GM19467 (cell line): ENCODE measurements around the gene KIAA1217.
"Not testable (repeated sequence)": the region's sequence is repeated elsewhere in the genome, so short reads cannot be mapped to it uniquely, and the experiment has no call there.

Source experiments
- ATAC-seq: cut with Tn5 transposase; IDR thresholded peaks from one replicate; pipeline ENCODE4 v1.9.1; 2021; ENCODE audit warnings: mild to moderate bottlenecking, moderate library complexity; ENCODE audit not compliant: unreplicated experiment

KIAA1217 gene

DNA sequence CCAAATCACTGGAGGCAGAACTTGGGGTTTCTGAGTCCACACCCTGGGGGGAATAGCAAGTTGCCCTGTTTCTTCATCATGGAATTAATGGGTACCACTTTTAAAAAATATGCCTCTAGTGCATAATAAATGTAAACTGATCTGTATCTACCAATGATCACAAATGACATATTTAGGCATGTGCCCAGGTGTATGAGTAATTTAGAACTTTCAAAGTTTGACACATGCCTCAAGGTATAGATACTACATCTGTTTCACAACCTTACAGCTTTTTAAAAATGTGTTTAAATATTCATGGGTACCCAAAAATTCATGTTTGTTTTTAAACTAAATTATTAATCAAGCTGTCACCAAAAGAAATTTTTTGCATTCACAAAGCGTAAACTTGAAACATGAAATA is 226.0 kb downstream of the KIAA1217 start:
- ATAC-seq = no peak

- ATAC-seq = no peak
Measured at GRCh38 chr10:24435374-24435773, 226.4 kb downstream of the KIAA1217 start.

DNA sequence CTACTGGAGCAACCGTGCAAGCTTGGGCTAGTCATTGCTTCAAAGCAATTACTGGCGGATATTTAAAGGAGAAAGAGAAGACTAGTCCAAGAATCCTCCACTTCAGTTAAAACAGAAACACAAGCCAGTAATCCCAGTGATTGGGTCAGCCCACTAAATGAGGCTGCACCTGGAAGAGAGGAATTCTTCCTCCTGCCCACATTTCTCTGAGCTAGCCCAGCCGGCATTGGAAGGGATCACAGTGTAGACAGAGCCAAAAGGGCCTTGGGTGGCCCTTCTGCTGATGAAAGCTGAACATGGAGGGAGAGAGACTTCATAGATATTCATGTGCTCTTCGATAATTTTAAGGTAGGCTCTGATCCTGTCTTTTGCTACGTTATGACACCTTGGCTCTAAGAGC is 228.4 kb downstream of the KIAA1217 start:
- ATAC-seq = no peak

GRCh38 chr10:24438800-24439199 is 229.9 kb downstream of the KIAA1217 start:
- no peak for ATAC-seq

- ATAC-seq = no peak
Measured at GRCh38 chr10:24439935-24440334, 231.0 kb downstream of the KIAA1217 start.

GRCh38 chr10:24440817-24441797 is 232.2 kb downstream of the KIAA1217 start:
- no peak for ATAC-seq

DNA sequence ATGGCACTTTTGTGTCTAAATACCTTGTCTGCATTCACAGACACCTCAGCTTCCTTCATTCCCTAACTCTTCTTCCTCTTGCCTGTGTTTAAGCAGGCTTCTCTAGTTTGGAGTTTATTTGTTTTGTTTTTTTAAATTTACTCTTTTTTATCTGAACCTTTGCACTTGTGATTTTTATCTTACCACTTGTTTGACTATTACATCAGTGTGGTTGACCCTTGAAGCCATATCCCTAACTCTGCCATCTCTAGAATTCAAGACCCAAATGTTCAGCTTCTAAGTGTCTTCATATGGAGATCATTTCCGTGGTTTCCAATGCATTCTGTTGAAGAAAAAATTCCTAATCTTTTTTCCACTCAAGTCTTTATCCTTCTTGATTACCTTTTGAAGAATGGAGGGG is 233.3 kb downstream of the KIAA1217 start:
- no peak for ATAC-seq

- not testable (repeated sequence) for ATAC-seq
Measured at GRCh38 chr10:24442641-24443174, 233.8 kb downstream of the KIAA1217 start.

DNA sequence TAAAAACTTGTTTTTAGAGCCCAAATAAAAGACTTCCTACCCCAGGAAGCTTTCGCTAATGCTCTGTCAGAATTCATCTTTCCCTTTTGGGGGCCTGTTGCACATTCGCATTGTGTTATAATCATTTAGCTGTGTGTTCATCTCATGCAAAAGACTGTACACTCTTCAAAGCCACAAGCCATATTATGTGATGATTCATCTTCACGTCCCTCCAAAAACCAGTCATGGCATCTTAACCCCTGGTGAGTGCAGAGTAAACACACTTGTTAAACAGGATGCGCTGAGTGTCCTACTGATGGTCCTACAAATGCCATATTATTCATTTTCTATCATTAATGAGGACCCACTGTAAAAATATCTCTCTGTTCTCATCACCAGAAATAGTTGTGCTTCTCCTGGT is 235.4 kb downstream of the KIAA1217 start:
- ATAC-seq = no peak

DNA sequence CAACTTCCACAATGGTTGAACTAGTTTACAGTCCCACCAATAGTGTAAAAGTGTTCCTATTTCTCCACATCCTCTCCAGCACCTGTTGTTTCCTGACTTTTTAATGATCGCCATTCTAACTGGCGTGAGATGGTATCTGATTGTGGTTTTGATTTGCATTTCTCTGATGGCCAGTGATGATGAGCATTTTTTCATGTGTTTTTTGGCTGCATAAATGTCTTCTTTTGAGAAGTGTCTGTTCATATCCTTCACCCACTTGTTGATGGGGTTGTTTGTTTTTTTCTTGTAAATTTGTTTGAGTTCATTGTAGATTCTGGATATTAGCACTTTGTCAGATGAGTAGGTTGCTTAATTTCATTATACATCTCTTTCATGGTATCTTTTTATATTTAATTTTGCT is 237.0 kb downstream of the KIAA1217 start:
- ATAC-seq = not testable (repeated sequence)

DNA sequence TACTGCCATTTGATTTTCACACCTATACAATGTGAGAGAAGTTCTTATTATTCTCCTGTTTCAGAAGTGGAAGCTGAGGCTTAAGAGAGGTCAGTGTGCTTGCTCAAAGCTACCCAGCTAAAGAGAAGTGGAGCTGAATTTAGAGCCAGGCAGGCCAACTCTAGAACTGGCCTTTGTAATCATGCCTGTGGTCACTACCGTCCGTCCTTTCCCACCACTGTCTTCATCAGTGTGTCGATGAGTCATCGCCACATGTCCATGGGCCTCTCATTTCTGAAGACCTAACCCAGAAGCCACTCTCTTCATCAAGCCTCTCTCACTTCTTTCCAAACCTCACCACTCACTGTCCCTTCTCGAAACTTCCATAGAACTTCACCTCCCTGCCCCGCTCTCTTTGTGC is 237.8 kb downstream of the KIAA1217 start:
- no peak for ATAC-seq

GRCh38 chr10:24448351-24448999 is 239.5 kb downstream of the KIAA1217 start:
- ATAC-seq = no peak

DNA sequence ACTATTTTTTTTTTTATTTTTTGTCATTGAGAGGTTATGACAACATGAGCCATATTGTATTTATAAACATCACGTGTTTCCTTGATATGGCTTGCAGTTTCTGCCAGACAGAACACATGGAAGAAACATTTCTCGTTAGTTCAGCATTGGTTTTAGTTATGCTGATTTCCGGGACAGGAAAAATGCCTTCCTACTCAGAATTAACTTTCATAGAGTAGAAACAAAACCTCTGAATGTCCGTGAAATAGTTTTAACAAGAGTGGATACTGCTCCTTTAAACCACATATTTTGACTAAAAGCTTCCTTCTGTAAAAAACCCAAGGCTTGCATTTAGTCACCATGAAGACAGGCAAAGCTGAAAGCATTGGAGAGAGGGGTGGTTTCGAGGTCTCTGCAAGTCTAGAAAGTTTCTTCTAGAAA is 240.4 kb downstream of the KIAA1217 start:
- ATAC-seq = peak; percentile 70

GRCh38 chr10:24449769-24450310 is 240.9 kb downstream of the KIAA1217 start:
- ATAC-seq = no peak

- ATAC-seq = no peak
Measured at GRCh38 chr10:24451325-24451820, 242.4 kb downstream of the KIAA1217 start.

DNA sequence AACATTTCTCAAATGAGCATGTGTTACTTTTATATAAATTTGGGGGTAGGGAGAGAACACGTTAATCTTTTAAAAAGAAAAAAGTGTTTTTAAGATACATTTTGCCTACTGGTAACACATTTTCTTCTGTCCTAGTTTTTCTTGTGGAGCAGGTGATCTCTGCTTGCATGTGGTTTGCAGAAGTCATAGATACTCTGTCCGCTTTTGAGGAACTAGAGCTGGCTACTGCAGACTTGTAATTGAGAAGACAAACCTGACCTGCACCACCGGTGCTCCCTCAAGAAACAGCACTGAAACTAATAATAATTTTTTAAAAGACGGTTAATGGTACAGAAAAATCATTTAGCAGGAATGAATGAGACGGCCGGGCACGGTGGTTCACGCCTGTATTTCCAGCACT is 243.1 kb downstream of the KIAA1217 start:
- ATAC-seq = no peak

- ATAC-seq = no peak
Measured at GRCh38 chr10:24453404-24453830, 244.5 kb downstream of the KIAA1217 start.

- ATAC-seq = no peak
Measured at GRCh38 chr10:24453973-24454372, 245.0 kb downstream of the KIAA1217 start.

GRCh38 chr10:24455447-24455846 is 246.5 kb downstream of the KIAA1217 start:
- no peak for ATAC-seq

DNA sequence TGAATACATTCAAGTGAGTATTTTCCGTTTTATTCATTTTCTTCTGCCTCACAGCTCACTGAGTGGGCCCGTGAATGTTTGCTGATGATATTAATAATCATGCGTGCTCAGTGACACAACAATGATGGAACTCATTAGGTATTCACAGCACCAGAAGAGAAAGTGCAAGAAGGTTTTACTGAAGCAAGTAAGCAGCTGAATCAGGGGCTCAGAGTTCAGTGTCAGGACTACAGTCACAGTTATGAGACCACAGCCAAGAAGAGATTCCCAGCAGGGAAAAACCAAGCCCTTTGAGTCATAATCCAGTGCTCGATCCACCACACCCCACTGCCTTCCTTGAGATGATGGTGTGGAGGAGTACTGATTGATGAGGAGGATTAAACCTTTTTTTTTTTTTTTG is 247.4 kb downstream of the KIAA1217 start:
- ATAC-seq = no peak

DNA sequence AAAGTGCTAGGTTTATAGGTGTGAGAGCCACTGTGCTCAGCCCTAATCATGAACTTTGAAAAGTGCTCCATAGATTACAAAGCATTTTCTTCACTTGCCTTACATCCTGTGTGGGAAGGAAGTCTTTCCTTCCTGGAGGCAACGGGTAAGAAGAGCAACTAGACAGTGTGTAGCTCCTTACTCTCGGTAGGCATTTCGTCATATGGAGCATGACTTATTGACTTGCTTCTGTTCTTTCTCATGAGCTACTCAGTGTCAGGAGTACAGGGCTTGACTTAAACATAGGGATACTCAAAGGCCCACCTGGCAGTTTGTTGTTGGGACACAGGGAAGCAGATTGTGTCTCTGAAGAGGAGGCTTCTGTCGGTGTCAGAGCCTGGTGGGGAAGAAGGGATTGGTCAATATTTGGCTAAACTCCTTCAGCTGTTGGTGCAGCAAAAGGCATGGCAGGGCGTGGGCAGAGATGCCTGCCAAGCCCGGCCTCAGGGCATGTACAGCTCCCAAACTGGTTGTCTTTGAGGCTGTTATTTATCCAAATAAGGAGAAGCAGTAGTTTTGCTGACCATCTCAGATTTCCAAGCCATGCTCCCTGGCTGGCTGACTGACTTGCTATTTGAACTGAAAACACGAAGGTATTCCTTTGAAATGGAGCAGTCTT is 248.9 kb downstream of the KIAA1217 start:
- no peak for ATAC-seq
